ENCODE measurements around the gene HADHA. TPM values are rescaled to one million over a fixed set of nuclear protein-coding genes. Genes with fewer than 3 reads are reported as not detected.

The HADHA gene
- total and polyA plus RNA-seq, 11 donors, result 202 to 786 (median 360) TPM

DNA sequence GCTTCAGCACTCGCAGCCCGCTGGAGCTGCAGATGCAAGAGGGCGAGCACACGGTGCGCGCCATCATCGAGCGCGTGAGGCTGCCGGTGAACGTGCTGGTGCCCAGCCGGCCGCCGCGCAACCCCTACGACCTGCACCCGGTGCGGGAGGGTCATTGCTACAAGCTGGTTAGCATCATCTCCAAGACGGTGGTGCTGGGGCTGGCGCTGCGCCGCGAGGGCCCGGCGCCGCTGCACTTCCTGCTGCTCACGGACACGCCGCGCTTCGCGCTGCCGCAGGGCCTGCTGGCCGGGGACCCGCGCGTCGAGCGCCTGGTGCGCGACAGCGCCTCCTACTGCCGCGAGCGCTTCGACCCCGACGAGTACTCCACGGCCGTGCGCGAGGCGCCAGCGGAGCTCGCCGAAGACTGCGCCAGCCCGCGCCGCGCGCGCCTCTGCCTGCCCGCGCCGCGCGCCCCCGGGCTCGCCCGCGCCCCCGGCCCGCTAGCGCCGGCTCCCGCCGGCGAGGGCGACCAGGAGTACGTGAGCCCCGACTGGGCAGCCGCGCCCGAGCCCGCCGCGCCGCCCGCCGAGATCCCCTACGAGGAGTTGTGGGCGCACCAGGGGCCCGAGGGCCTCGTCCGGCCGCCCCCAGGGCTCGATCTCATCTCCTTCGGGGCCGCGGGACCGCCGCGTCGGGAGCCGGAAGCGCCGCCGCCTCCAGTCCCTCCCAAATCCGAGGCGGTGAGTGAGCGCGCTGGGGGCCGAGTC is 59.7 kb downstream of the HADHA start:
- Histone ChIP-seq H3K27me3 (peaks cover 0 to 2% (median 0%) of the 10 kb centered on the region in 9 donors), H3K36me3 (peaks cover 0 to 5% (median 0%) of the 10 kb centered on the region in 9 donors), H3K27ac (peak overlapping the region; percentile 27 to 85 (median 54)), H3K4me3 (peak overlapping the region; percentile 37 to 78 (median 63)), H3K4me1 (peaks cover 0 to 20% (median 4%) of the 10 kb centered on the region in 12 donors), H3K9me3 (no peaks in the 10 kb centered on the region)
- 1 to 5% (median 2%) methylated on average over 26 to 114 of the region's 114 CpGs for WGBS, 4 donors
- ATAC-seq (peak; percentile 47 to 88 (median 86)), DNase-seq (peak; percentile 84 to 94 (median 88))
- intact Hi-C loops (cut with DNase I), result no loop called here
- peak in 1 of 2 donors; percentile 6 for TF ChIP-seq POLR2A (IDR thresholded peaks at IDR 0.05)
- TF ChIP-seq, protein P1, sequence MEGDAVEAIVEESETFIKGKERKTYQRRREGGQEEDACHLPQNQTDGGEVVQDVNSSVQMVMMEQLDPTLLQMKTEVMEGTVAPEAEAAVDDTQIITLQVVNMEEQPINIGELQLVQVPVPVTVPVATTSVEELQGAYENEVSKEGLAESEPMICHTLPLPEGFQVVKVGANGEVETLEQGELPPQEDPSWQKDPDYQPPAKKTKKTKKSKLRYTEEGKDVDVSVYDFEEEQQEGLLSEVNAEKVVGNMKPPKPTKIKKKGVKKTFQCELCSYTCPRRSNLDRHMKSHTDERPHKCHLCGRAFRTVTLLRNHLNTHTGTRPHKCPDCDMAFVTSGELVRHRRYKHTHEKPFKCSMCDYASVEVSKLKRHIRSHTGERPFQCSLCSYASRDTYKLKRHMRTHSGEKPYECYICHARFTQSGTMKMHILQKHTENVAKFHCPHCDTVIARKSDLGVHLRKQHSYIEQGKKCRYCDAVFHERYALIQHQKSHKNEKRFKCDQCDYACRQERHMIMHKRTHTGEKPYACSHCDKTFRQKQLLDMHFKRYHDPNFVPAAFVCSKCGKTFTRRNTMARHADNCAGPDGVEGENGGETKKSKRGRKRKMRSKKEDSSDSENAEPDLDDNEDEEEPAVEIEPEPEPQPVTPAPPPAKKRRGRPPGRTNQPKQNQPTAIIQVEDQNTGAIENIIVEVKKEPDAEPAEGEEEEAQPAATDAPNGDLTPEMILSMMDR (IDR thresholded peaks at IDR 0.05), result peak; percentile 32 to 83 (median 64)

DNA sequence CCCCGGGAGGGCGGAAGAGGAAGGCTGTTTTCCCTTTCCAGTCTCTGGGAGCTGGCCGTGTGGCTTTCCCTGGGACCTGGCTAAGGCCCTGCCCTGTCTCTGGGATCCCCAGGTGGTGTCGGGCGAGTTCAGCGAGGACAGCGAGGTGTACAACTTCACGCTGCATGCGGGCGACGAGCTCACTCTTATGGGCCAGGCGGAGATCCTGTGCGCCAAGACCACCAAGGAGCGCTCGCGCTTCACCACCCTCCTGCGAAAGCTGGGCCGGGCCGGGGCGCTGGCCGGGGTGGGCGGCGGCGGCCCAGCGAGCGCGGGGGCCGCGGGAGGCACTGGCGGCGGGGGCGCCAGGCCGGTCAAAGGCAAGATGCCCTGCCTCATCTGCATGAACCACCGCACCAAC is 60.3 kb downstream of the HADHA start:
- ATAC-seq (no peak), DNase-seq (no peak)
- intact Hi-C loops (cut with DNase I), result no loop called here
- Histone ChIP-seq H3K4me1 (peaks cover 0 to 26% (median 9%) of the 10 kb centered on the region in 12 donors), H3K27me3 (peaks cover 0 to 5% (median 0%) of the 10 kb centered on the region in 9 donors), H3K36me3 (peaks cover 0 to 3% (median 0%) of the 10 kb centered on the region in 9 donors), H3K9me3 (no peaks in the 10 kb centered on the region), H3K27ac (peak overlapping the region in 2 of 12 donors; percentile 39 to 65), H3K4me3 (peak overlapping the region; percentile 35 to 78 (median 63))
- 36 to 56% (median 47%) methylated on average over 17 to 34 of the region's 34 CpGs for WGBS, 4 donors
- TF ChIP-seq, protein P1 (IDR thresholded peaks at IDR 0.05), result no peak
- TF ChIP-seq POLR2A (IDR thresholded peaks at IDR 0.05), result no peak

DNA sequence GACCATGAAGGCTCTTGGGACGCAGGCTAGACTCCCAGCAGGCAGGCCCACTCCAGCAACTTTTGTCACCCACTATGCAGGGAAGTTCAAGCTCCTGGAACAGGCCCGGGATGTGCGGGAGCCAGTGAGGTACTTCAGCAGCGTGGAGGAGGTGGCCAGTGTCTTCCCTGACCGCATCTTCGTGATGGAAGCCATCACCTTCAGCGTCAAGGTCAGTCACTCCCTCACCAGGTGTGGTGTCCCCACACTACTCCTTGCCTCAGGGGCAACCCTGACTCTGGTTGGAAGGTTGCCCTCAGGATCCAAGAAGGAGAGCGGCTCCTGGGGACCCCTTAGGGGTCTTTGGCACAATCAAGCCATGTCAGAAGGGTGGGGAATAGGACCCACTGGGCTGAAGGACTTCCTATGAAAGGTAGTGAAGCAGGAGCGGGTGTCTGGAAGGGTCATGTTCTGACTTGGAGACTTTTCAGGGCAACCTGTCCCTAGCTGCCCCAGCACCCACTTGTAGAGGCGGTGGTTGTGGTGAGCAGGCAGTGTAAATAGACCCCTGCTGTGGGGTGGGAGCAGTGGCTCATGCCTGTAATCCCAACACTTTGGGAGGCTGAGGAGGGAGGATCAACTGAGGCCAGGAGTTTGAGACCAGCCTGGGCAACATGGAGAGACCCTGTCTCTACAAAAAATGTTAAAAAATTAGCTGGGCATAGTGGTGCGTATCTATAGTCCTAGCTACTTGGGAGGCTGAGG is 61.4 kb downstream of the HADHA start:
- H3K36me3 ChIP-seq, result peaks cover 0 to 2% (median 0%) of the 10 kb centered on the region in 9 donors
- peaks cover 0 to 5% (median 0%) of the 10 kb centered on the region in 9 donors for H3K27me3 ChIP-seq
- TF ChIP-seq, protein P1 (IDR thresholded peaks at IDR 0.05), result no peak
- no peak for TF ChIP-seq POLR2A (IDR thresholded peaks at IDR 0.05)
- DNase-seq, result no peak
- intact Hi-C loops (cut with DNase I), result no loop called here
- H3K4me3 ChIP-seq, result no peak overlapping the region
- no peak for ATAC-seq
- H3K27ac ChIP-seq, result no peak overlapping the region
- WGBS, 4 donors, result 94 to 96% (median 96%) methylated on average over 7 to 11 of the region's 11 CpGs
- no peaks in the 10 kb centered on the region for H3K9me3 ChIP-seq
- H3K4me1 ChIP-seq, result peaks cover 0 to 33% (median 10%) of the 10 kb centered on the region in 12 donors

DNA sequence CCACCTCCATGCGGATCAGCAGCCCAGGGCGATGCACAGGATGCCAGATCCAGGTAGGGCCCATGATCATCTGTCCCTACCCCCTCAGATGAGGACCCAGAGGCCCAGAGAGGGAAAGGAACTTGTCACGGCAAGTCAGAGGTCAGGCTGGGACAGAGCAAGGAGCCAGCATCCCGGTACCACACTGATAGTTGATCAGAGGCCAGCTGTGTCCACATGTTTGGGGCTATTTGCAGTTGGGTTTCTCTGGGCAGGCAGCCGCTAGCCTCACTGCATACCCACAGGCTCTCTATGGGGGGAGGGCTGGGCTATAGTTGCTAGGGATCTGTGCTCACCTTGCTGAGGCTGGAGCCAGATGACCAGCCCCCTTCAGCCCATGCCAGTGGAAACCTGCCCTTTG is 62.0 kb downstream of the HADHA start:
- Histone ChIP-seq H3K27me3 (peaks cover 0 to 5% (median 0%) of the 10 kb centered on the region in 9 donors), H3K27ac (no peak overlapping the region), H3K4me1 (peaks cover 0 to 33% (median 10%) of the 10 kb centered on the region in 12 donors), H3K9me3 (no peaks in the 10 kb centered on the region), H3K36me3 (no peaks in the 10 kb centered on the region), H3K4me3 (no peak overlapping the region)
- 60 to 89% (median 83%) methylated on average over 1 to 5 of the region's 5 CpGs for WGBS, 4 donors
- DNase-seq (no peak), ATAC-seq (no peak)
- intact Hi-C loops (cut with DNase I), result no loop called here
- TF ChIP-seq, protein P1 (IDR thresholded peaks at IDR 0.05), result no peak
- TF ChIP-seq POLR2A (IDR thresholded peaks at IDR 0.05), result no peak

All from heart left ventricle (tissue), 16 donors.